GM21786 (cell line): ENCODE data around the gene PCYOX1L.

Experiments
- ATAC-seq: cut with Tn5 transposase; IDR thresholded peaks from one replicate; pipeline ENCODE4 v1.9.1; 2021; ENCODE audit not compliant: unreplicated experiment

The PCYOX1L gene

GRCh38 chr5:149406203-149406978 lies 48.5 kb downstream of the PCYOX1L start:
- no peak for ATAC-seq

DNA sequence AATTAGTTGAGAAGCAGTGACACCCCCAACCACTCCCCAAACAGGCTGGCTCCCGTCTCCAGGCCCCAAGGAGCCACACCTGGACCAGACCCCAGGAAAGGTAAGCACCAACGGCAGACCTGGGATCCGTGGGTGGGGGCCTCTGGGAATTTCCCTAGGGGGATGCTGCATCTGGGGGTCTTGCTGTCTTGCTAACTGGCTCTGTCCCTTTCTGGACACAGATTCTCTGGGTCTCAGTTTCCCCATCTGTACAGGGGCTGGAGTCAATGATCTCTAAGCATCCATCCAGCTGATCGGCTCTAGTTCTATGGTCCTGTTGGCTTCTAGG lies 49.1 kb downstream of the PCYOX1L start:
- no peak for ATAC-seq

DNA sequence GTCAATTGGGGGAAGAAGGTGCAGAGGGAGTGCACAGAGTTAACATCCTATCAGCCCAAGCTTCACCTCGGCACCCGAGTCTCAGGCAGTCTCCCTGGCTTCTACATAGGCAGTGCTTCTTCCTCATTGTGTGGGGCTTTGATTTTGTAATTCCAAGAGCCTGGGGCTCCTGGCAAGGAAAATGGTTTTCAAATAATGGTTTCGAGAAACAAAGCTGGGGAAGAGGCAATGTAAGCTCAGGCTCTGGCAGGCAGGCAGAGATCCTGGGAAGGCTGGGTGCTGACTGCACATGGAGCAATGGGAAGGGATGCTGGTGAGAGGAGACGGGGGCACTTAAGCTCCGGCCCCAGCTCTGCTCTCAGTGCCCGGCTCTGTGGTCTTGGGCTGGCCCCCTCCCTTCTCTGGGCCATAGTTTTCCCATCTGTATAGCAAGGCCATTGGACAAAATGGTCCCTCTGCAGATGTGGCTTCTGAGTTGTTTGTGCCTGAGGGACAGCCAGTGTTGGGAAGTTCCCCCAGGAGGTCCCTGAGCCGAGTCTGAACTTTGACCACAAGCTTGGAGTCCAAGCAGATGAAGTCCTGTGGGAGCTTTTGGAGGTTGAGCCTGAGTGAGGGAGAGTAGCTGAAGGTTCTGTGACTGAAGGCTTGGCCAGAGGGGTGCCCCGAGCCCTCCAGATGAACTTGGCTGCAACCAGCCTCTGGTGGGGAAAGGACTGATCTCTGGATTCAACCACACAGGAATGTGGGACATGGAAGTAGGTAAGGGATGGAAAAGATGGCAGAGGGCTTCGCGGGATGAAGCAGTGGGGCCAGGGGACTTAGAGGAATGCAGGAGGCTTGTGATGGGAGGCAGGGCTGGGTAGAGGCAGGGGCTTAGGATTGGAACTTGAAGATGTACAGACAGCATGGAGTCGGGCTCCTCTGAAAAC lies 49.7 kb downstream of the PCYOX1L start:
- no peak for ATAC-seq

DNA sequence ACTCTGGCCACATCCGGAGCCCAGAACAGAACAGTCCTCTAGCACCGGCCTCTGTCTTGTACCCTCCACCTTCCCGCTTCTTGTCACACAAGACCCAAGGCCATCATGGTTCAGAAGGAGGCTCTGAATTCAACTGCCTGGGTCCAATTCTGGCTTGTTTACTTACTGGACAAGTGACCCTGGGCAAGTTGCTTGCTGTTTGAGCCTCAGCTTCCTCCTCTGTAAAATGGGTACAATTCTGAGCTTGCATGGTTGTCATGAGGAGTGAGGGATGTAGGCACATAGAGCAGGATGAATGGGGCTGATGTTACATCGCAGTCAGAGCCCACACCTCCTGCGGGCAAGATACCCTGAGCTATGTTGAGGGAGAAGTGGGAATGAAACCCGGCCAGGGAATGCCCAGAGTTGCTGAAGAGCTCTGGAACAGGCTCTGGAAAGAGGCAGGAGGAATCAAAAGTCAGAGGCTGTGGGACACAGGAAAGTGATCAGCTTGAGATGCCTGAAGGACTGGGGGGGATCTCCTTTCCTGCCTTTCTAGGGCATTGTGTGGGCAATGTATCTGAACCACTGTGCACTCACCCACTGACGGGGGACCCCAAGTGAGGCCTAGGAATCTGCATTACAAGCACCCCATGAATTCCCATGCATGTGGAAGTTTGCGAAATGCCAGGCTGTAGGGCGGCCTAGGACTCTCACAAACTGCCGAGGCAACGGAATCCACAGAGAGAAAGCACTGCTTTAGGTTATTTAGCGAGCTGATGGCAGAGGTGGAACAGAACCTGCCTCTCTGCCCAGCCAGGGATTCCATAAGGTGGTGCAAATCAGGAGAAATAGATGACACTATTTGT lies 50.6 kb downstream of the PCYOX1L start:
- no peak for ATAC-seq

DNA sequence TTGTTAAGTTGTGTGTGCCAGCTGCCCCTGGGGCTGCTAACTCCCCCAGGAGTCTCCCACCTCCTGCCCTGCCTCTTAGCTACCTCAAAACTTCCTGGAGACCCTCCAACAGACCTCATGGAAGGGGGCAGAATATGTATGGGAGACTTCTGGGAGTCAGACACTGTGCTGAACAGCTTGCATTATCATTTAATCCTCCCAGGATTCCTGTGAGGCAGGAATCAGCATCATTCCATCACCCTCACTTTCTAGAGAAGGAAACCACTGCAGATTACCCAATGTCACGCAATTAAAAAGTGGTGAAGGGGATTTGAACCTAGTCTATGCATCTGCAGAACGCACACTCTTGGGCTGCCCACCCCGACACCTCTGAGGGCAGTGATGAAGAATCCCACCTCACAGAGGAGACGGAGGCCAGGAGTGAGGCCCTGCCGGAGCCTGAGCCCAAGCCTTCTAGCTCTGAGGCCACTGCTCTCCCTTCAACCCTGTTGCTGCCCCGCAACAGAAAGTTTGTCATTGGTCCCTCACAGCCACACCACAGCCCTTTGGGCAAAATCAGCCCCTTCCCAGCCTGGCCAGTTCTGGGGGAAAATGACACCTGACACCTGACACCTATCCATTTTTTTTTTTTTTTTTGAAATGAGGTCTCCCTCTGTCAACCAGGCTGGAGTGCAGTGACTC lies 51.6 kb downstream of the PCYOX1L start:
- no peak for ATAC-seq

DNA sequence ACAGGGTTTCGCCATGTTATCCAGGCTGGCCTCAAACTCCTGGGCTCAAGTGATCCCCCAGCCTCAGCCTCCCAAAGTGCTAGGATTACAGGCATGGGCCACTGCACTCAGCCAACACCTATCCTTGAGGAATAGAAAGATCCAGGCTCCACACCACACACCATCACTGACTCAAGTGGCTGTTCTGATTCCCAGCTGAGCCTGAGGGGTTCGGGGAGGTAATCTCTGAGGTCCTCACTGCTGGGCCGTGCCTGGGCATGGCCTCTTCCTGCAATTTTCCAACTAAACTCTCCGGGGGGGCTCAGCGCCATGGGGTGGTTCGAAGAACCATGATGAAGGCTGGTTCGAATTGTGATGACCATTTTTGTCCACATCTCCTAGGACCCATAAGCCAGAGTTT lies 52.2 kb downstream of the PCYOX1L start:
- no peak for ATAC-seq

DNA sequence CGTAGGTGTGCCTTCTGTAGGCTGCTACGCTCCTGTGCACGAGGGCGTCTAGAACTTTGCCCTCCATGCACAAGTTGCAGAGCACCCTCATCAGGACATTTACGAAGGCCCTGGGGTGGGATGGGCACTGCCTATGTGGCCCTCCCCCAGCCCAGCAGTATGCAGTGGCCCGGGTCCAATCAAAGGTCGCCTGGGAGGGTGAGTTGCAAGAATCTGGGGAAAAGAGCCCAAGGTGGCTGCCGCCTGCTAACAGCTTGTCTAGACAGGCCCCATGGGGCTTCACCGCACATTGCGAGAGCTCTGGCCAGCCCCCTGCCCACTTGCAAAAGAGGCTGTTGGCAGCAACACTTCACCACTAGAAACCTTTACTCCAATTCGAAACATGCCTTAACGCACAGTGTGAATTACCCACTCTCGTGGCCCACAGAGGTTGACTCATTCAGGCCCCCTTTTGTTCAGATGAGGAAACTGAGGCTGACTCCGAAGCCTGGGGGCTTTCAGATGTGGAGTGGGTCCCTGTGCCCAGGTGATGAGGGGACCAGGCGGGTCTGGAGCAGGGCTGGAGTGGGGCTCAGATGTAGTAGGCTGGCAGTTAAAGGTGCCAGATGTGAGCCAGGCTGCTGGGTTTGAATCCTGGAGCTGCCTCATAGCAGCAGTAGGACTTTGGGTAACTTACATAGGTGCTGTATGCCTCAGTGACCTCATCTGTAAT lies 53.0 kb downstream of the PCYOX1L start:
- no peak for ATAC-seq

DNA sequence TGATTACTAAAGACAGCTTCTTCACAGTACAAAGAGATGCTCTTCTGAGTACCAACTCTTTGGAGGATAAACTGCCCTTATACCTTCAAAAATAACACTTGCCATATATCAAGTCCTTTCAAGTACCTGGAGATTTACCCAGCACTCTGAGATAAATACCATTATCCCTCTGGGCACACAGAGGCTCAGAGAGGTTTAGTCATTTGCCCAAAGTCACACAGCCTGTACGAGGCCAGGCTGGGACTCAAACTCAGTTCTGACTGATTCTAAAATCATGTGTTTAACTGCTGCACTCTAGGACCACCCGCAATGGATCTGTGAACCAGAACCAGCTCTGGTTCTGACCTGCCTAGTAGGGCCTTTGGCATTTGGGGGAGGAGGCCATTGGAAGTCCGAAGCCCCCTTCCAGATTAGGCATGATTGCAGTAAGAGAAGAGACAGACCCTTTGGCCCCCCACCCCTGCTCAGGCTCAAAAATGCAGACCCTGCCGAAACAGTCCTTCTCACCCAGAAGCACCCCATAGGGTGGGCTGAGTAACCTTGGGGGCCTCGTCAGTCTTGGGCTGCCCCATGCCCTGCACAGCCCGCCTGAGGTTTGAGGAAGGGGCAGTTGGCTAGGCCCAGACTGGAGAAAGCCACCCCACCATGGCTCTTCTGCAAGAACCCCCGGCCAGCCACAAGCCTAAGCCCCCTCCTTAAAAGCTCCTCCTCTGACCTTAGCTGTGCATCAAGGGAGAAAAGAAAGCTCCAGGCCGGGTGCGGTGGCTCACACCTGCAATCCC lies 54.1 kb downstream of the PCYOX1L start:
- ATAC-seq: no peak

- no peak for ATAC-seq
These were observed 55.1 kb downstream of the PCYOX1L start for GRCh38 chr5:149412783-149413476.

GRCh38 chr5:149413477-149414210 lies 55.8 kb downstream of the PCYOX1L start:
- ATAC-seq: no peak

- ATAC-seq: no peak
These were observed 56.7 kb downstream of the PCYOX1L start for GRCh38 chr5:149414405-149415065.

DNA sequence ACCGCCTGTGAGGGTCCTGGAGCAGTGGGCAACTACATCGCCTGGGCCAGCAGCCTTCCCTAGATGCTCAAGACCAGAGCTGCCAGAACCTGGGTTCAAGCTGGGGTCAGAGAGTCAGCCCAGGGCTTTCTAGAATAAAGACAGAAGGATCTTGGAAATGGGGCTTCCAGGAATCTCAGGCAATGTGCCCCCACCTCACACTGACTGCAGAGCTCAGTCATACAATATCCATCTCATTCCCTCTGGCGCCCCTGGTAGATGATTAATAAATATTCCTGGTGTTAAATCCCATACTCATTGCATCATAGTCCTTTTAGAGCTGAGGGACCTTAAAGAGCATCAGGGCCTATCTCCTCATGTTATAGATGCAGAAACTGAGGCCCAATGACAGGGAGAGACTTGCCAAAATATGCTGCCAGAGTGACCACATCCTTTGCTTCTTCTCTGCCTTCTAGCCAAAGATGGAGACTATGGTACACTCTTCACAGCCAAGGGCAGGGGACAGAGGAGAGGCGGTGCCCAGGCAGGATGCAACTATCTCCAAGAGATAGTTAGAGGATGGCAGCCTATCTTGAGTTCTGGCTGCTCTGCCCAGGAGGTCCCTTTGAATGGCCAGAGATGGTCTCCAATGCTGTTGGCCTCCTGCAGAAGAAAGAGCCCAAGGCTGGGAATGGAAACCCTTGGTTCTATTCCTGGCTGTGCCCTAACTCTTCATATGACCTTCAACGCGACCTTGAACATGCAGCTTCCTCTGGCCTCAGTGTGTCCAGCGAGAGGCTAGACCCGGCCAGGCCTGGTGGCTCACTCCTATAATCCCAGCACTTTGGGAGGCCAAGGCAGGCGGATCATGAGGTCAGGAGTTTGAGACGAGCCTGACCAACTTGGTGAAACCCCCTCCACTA lies 57.5 kb downstream of the PCYOX1L start:
- no peak for ATAC-seq

GRCh38 chr5:149416987-149417710 lies 59.3 kb downstream of the PCYOX1L start:
- ATAC-seq: no peak

DNA sequence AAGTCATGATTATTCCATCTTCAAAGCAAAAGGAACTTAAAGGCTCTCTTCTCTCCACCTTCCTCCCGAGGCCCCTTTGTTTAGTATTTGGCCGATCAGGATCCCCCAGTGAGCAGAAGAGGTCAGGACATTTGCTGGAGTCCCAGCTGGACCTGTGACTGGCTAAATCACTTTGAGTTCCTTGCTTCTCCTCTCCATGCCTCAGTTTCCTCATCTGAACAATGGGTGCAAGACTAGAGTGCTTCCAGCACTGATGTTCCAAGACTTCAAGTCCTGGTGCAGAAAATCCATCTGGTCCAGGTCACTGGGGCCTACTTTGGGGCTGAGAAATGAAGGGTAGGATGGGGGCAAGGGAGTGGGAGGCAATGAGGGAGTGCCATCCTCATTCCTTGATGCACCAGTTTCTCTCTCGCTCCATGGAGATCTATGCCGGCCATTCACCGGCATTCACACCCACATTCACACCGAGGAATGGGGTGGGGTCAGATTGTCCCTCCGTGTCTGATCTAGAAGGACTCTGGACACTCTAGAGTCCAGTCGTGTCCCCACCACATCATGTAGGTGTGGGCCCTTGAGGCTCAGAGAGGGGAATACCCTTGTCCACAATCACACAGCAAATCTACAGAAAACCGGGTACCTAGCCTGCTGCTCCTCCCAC lies 60.0 kb downstream of the PCYOX1L start:
- no peak for ATAC-seq

GRCh38 chr5:149418910-149419531 lies 61.2 kb downstream of the PCYOX1L start:
- no peak for ATAC-seq
